Renal cortex interstitium (tissue), 11 donors: Measurements from ENCODE around the gene PHF12. TPM values are rescaled to one million over a fixed set of nuclear protein-coding genes. Genes with fewer than 3 reads are reported as not detected.
"Not testable (repeated sequence)": the region's sequence is repeated elsewhere in the genome, so short reads cannot be mapped to it uniquely, and the experiment has no call there.

Source experiments
- DNase-seq, 11 donors: peaks; one replicate each; pipeline ENCODE4 v3.0.0-alpha.2; 2013; ENCODE audit warnings: low read depth in 9 of 11, low spot score in 4 of 11; ENCODE audit errors: extremely low read depth in 1 of 11
- polyA plus RNA-seq, 3 donors: library from polyadenylated mRNA; unstranded; fragments of 120-200 nt; gene quantifications; one replicate each; pipeline ENCODE4 v1.2.1, GENCODE V29; 2013; ENCODE audit not compliant: insufficient read length in 3 of 3

PHF12 gene
- polyA plus RNA-seq, 3 donors, result 48.2 to 58.1 (median 51.2) TPM

DNA sequence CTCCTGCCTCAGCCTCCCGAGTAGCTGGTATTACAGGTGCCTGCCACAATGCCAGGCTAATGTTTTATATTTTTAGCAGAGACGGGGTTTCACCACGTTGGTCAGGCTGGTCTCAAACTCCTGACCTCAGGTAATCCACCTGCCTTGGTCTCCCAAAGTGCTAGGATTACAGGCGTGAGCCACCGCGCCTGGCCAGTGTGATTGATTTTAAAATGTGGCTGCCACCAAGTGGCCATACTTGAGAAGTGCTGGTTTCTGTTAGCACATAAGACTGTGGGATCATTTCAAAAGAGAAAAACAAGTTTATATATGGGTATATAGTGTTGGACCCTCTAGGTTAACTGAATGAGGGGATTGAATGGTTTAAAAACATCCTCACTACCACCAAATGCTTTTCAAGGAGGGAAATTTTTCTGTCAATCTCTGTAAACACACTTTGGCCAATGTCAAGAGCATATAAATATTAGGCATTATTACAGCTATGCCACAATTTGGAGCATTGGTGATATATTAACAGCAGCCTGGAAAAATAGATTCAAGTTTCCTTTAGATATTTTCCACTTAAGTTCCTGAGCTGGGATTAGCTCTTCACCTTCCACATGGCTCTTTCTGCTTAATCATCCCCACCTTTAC, 34.9 kb downstream of the PHF12 start:
- DNase-seq, result peak in 2 of 11 donors; percentile 12 to 27

DNA sequence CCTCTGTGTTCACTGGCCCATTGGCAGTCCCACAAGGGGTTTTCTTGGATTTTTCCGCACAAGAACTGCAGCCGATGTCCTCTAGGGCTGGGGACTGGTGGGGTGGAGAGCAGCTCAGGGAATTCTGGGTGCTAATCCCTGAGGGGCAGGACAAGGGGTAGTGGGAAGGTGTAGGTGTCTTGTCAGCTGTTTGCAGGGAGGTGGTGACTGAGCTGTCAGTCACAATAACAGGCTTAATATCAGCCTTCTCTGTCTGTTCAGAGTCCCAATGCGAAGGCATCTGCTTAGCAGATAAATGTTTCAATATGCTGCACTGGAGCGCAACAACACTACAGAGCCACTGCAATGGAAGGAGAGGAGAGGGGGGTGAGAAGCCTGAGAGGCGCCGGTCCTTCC, 38.4 kb downstream of the PHF12 start:
- DNase-seq, result no peak

DNA sequence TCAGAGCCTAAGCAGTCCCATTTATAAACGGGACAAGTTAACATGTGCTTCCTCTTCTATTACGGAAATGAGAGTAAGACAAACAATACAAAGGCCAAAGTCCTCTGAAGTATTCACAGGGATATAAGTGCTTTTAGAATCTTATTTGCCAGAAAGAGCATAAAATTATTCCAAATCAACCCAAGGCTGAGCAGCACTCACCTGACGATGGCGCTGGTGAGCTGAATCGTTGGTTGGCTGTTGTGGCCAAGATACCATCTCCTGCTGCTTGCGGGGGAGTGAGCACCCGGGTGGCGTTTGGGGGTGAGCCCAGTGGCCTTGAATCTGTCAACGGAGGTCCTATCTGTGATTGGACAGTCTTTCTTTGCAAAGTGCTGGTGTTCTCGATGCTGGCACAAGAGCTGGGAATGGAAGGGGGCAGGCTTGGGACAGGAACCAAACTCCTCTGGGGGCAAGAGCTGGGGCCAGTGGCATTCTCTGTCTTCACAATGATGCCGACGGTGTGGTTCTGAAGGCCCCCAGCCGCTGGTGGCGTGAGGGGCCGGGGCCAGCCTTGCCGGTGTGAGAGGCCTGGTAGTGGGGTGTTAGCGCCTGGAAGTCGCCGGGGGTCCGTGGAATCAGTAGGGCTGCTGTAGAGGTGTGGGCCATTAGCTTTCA, 38.9 kb downstream of the PHF12 start:
- no peak for DNase-seq

DNA sequence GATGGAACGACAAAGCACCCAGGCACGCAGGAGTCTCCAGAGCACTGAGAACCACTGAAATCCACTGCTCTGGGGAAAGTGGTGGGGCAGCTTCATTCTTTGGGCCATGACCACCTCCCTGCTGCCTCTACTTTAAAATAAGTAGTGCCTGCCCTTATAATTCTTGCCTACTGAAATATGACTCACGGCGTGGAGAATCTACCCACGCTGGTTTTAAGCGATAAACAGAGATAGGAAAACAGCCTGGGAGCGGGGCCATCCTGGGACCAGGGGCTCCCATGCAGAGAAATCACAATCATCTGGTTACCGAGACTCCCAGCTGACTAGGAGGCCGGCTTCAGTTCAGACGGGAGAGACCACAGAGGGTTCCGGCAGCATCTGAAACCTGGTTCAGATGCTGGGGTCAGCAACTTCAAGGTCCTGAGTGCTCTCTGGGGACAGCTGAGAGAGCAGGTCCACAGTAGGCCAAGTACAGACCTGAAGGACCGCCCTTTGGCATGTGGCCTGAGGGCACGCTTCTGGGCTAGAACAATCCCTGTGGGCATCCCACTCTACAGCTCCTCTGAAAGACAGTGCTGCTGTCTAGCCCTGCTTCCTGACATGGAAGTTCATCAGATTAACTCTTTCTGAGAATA, 39.8 kb downstream of the PHF12 start:
- DNase-seq, result no peak

DNA sequence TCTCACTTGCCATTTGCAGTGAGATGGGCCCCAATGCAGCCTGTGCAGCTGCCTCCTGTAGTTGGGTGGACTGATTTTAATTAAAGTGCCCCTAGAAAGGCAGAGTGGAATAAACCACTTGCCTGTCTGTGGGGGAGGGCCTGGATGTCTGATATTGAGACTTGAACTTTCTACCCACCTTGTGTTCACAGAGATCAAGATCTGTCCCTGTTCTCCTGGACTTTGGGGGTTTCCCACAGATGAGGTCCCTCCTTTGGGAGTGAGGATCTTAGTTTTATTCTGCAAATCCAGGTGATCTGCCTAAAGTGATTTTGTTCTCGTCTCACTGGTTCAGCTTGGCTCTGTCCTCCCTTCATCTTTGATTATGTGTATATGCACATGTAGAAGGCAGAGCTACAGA, 40.8 kb downstream of the PHF12 start:
- no peak for DNase-seq

DNA sequence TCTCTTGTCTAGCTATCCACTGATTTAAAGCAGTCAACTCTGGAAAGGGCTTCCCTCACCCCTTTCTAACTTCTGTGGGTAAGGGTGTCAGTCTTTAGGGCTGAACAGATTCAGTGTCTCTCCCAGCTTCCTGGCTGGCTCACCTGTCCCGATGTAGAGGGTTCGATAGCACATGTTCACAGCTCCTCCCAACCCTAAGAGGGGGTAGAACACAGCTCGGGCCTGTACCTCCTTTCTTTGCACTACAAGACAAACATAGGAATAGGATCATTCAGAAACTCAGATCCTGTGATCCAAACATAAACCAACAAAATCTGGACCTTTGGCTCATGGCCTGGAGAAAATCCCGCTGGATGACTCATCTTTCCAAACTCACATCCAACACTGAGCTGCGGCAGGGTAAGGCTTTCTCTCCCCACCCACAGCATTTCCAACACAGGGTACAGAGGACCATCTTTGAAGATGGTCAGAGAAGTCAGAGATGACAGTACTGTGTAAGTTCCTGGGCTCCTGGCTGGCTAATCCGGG, 42.6 kb downstream of the PHF12 start:
- no peak for DNase-seq

DNA sequence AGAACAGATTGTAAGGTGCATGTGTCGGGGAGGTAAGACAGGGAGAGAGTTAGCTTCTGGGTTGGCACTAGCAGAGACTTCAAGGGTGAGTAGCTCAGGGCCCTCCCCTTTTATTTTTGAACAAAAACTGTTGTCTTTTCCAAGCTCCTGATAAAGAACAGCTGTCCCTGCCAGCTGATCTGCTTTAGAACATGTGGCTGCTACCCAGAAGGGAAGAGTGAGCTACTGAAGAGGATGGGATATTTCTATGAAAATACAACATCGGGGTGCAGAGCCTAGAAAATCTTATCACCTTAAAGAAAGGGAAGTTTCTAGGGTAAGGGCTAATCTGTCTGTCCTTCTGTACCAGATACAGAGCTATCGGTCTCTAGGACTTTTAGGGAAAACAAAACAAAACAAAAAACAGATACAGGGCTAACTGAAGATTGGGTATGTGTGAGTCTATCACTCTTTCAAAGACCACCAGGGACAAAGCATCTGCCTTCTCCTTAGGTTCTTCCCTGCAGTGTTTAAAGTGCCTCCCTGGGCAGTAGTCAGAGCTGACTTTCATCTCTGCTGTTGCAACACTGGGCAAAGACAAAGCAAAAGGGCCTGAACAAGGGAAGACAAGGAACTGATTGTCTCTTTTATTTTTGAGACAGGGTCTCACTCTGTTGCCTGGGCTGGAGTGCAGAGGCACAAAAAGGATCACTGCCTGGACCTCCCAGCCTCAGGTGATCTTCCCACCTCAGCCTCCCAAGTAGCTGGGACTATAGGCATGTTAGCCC, 43.4 kb downstream of the PHF12 start:
- no peak for DNase-seq

DNA sequence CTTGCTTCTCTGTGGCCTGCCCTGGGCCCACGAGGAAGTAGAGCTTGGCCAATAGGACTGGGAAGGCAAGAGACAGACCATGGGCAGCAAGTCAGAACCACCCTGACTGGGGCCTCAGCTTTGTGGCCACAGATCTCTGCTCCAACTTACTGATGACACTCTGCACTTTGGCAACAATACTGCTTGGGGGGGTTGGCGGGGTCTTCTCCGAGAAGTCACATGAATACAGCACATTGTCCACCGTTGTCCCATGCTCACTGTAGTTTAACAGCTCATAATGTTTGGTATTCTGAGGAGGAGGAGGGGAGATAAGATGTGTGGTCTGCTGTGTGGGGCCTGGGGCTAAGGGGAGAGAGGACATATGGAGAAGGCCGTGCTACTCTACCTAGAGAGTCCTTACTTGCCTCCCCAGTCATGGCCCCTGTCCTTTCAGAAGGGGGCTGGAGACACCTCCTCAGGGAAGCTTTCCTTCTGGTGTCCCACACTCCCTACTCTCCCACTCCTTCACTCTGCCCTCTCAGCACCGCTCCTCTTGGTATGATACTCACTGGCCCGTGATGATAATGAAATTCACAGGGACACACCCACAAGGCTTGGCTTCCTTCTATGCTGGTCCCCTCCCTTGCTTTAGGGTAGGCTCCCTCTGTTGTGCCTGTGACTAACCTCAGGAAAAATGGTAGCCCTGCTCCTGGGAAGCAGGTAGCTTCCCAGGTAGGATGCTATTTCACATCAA, 44.4 kb downstream of the PHF12 start:
- no peak for DNase-seq

DNA sequence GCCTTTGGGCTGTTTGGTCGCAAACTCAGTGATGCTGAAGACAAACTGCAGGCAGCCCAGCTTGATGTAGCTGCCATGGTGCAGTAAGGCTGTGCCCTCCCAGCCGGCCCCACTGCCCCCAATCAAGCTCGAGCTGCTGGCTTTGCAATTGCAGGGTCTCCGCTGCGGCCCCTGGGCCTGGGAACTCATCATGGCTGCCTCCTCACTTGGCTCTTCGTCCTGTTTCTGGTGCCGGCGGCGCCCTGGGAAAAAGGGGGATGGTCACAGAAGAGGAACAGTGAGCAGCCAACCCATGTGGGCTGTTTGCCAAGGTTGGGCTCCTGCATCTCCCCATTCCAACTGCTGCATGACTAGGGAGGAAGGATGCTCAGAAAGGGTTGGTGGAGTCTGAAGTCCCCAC, 45.0 kb downstream of the PHF12 start:
- DNase-seq, result no peak

DNA sequence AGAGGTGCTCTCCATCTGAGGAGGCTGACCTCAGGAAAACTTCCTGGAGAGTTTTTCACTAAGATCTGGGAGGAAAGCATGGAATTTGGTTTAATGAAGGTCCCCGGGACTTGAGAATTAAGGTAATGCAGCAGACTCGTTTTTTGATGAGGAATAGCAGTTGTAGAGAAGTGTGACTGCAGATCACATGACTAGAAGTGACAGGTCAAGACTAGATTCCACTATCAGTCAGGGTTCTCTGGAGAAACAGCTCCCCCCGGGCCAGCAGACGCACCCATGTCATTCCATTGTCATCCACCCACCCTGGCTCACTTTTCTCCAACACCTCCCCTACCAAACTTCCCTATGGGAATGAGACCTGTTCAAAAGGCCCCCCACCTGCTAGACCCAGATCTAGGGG, 46.5 kb downstream of the PHF12 start:
- no peak for DNase-seq

DNA sequence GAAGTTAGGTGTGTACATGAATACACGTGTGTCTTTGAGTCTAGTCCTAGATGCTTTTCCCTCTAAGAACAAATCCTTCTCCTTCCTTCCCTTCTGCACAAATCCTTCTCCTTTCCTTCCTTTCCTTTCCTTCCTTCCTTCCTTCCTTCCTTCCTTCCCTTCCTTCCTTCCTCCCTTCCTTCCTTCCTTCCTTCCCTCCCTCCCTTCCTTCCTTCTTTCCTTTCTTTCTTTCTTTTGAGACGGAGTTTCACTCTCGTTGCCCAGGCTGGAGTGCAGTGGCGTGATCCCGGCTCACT, 47.8 kb downstream of the PHF12 start:
- DNase-seq, result not testable (repeated sequence)

DNA sequence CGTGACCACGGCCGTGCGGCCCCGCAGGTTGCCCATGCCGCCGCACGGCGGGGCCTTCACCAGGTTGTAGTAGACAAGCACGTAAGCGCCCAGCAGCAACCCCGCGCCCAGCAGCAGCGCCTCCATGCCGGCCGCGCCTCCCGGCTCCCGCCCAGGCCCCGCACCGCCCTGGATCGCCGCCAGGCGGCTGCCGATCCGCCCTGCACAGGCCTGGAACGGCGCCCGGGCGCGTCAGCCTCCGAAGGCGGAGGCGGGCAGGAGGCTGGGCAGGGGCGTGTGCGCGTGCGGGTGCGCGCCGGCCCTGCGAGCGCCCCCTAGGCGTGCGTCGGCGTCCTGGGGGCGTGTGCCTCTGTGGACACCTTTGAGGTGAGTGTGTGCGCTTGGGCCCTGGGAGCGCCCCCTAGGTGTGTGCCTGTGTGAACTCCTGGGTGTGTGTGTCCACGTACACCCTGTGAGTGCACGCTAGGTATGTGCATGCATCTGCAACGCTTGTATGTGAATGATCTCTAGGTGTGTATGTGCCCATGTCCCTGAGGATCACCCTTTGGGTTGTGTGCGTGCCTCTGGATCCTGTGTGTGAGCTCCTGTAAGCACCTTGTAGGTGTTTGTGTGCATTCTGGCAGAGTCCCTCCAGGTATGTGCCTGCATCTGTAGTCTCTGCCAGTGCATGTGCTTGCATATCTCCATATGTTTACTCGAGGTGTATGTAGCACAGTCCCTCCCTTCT, 48.3 kb downstream of the PHF12 start, which contains the start of gene DHRS13:
Gene DHRS13 (minus strand): TSS at position 261 of the 727 bp plus-strand sequence. CDS start 135 bp downstream, at position 126.
- peak; percentile 76 to 92 (median 90) for DNase-seq

DNA sequence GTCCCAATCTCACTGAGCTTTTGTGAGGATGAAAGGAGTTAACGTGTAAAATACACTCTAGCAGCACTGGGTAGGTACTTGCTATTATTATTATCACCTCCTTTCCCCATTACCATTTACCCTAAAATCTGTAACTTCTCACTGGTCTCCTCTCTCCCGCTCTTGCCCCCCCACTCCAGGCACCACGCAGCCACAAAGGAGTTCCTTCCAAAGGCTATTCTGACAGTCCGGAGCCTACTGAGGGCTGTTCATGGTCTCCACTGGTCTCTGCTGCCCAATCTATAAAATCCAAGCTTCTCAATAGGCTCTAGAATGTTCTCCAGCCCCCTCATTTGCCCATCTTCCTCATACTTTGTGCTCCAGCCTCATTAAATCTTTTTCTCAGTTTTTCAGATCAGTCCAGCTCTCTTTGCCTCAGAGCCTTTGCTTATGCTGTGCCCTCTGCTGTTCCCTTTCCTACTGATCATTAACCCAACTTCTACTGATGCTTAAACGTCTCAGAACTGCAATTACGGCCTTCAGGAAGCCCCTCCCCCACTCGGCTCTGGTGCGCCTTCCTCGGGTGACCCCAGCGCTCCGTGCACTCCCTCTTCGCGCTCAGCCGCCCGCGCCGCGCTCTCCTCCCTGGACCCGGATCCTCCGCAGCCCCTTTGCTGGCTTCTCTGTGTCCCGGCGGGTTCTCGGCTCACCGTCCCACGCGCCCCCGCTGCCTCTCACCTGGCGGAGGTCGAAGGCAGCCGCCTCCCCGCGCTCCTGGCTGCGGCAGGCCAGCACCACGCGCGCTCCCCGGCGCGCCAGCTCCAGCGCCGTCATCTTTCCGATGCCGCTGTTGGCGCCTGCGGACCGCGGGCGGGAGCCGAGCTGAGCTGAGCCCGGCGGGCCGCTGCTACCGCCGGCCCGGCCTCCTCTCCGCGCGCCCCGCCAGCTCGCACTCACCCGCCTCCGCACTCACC, 49.2 kb downstream of the PHF12 start:
- DNase-seq, result peak in 7 of 11 donors; percentile 40 to 68 (median 47)

DNA sequence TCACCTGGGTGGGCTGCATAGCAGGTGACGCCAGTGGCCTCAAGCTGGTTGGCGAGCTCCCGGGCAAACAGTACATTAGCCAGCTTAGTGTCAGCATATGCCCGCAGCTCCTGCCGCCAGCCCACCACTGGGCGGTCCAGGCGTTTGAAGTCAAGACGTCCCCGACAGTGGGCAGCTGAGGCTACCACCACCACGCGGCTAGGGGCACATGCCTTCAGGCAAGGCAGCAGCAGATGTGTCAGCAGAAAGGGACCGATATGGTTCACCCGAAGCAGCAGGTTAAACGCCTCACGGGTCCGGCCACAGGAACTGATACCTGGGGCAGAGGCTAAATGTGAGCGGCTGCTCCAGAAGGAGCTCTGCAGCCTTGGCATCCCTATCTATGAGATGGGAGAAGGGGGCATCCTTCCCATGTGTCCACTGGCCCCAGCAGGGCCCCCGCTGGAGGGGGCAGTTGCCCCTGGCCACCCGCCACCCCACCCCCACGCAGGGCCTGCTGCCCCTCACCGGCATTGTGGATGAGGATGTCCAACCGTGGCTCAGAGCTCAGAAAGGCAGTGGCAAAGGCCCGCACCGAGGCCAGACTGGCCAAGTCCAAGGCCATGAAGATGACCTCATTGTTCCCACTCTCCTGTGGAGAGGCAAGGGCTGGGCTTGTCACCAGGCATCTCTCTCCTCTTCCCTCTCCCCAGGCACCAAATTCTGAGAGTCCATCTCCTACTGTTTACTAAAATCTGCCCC, 50.2 kb downstream of the PHF12 start:
- DNase-seq, result no peak

DNA sequence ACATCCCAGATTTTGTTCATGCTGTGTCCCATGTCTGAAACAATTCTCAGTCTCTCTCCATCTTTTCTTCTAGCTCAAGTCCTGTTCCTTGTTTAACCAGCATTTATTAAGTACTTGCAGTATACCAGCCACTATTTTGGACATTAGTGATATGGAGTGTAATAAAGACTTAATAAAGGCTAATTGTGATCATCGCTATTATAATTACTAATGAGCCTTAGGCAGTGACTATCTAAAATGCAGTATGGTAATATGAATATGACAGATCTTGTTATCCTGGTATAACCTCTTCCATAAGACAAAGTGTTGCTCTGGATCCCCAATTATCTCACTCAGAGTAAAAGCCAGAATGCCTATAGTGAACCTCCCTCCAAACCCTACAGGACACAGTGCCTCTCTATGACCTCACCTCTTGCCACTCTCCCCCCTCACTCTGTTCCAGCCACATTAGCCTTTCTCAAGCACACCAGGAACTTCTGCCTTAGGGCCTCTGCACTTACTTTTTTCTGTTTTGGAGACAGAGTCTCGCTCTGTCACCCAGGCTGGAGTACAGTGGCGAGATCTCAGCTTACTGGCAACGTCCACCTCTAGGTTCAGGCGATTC, 52.0 kb downstream of the PHF12 start:
- no peak for DNase-seq

DNA sequence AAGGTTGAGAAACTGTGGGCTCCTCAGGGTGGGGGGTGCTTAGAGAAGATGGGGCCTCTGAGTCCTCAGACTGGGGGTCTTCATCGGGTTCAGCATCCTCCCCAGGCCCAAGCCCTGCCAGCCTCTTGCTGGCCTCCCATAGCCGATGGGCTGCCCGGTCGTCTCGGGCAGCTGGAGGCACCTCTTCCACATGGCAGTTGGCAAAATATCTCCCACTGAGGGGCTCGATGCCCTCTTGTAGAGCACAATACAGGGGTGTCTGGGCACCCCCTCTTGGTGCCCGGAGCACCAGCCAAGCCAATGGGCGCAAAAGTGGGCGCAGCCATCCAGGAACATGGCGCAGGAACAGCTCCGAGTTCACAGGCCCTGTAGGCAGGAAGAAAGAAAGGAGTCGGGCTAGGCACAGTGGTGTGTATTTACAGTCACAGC, 52.8 kb downstream of the PHF12 start:
- no peak for DNase-seq
